Measurements from ENCODE around the gene PLCB1. TPM values are rescaled to one million over a fixed set of nuclear protein-coding genes. Genes with fewer than 3 reads are reported as not detected.

The PLCB1 gene
- total RNA-seq, 1 experiment from 2014 or later = 11.3 TPM

DNA sequence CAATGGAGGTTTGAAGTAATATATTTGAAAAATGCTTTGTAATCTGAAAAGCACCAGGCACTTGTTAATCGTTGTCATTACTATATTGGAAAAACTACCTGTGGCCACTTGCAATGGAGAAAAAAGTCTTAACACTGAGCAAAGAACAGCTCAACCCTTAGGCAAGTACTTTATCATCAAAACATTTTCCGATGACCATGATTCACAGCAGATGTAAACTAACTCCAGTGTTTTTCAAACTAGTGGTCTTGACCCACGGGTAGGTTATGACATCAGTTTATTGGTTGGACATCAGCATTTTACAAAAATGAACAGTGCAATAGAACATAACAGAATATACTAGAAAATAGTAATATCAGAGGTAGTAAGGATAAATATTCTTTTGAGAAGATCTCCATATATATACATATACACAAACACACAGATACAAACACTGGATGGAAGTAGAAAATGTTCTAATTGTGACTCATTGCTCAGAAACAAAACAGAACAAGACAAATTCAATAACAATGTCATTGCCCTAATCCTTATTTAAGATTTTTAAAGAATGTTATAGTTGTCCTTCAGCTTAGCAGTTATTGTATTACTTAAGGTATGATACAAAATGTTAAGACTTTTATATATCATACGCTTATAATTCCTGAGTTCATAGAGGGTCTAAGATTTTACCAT lies 123.0 kb downstream of the PLCB1 start:
- no peak for TF ChIP-seq ESRRA (CRISPR knock-in tag; IDR thresholded peaks at IDR 0.05; ENCODE audit: borderline replicate concordance)
- no peak for TF ChIP-seq SMAD4 (CRISPR knock-in tag; IDR thresholded peaks at IDR 0.05)
- TF ChIP-seq, protein P1, sequence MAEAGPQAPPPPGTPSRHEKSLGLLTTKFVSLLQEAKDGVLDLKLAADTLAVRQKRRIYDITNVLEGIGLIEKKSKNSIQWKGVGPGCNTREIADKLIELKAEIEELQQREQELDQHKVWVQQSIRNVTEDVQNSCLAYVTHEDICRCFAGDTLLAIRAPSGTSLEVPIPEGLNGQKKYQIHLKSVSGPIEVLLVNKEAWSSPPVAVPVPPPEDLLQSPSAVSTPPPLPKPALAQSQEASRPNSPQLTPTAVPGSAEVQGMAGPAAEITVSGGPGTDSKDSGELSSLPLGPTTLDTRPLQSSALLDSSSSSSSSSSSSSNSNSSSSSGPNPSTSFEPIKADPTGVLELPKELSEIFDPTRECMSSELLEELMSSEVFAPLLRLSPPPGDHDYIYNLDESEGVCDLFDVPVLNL (CRISPR knock-in tag; IDR thresholded peaks at IDR 0.05; ENCODE audit: borderline replicate concordance, low read depth) = no peak
- TF ChIP-seq, protein P2, sequence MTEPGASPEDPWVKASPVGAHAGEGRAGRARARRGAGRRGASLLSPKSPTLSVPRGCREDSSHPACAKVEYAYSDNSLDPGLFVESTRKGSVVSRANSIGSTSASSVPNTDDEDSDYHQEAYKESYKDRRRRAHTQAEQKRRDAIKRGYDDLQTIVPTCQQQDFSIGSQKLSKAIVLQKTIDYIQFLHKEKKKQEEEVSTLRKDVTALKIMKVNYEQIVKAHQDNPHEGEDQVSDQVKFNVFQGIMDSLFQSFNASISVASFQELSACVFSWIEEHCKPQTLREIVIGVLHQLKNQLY (CRISPR knock-in tag; IDR thresholded peaks at IDR 0.05) = no peak
- no peak for TF ChIP-seq ZNF138 (CRISPR knock-in tag; conservative IDR thresholded peaks at IDR 0.05)
- TF ChIP-seq EMX1 (CRISPR knock-in tag; IDR thresholded peaks at IDR 0.05) = no peak
- TF ChIP-seq, protein P3, sequence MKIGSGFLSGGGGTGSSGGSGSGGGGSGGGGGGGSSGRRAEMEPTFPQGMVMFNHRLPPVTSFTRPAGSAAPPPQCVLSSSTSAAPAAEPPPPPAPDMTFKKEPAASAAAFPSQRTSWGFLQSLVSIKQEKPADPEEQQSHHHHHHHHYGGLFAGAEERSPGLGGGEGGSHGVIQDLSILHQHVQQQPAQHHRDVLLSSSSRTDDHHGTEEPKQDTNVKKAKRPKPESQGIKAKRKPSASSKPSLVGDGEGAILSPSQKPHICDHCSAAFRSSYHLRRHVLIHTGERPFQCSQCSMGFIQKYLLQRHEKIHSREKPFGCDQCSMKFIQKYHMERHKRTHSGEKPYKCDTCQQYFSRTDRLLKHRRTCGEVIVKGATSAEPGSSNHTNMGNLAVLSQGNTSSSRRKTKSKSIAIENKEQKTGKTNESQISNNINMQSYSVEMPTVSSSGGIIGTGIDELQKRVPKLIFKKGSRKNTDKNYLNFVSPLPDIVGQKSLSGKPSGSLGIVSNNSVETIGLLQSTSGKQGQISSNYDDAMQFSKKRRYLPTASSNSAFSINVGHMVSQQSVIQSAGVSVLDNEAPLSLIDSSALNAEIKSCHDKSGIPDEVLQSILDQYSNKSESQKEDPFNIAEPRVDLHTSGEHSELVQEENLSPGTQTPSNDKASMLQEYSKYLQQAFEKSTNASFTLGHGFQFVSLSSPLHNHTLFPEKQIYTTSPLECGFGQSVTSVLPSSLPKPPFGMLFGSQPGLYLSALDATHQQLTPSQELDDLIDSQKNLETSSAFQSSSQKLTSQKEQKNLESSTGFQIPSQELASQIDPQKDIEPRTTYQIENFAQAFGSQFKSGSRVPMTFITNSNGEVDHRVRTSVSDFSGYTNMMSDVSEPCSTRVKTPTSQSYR (CRISPR knock-in tag; IDR thresholded peaks at IDR 0.05) = no peak
- no peak for TF ChIP-seq PRRX2 (CRISPR knock-in tag; IDR thresholded peaks at IDR 0.05)
- TF ChIP-seq, protein P4, sequence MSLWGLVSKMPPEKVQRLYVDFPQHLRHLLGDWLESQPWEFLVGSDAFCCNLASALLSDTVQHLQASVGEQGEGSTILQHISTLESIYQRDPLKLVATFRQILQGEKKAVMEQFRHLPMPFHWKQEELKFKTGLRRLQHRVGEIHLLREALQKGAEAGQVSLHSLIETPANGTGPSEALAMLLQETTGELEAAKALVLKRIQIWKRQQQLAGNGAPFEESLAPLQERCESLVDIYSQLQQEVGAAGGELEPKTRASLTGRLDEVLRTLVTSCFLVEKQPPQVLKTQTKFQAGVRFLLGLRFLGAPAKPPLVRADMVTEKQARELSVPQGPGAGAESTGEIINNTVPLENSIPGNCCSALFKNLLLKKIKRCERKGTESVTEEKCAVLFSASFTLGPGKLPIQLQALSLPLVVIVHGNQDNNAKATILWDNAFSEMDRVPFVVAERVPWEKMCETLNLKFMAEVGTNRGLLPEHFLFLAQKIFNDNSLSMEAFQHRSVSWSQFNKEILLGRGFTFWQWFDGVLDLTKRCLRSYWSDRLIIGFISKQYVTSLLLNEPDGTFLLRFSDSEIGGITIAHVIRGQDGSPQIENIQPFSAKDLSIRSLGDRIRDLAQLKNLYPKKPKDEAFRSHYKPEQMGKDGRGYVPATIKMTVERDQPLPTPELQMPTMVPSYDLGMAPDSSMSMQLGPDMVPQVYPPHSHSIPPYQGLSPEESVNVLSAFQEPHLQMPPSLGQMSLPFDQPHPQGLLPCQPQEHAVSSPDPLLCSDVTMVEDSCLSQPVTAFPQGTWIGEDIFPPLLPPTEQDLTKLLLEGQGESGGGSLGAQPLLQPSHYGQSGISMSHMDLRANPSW (CRISPR knock-in tag; conservative IDR thresholded peaks at IDR 0.05; ENCODE audit: low read depth) = no peak
- TF ChIP-seq, protein P5, sequence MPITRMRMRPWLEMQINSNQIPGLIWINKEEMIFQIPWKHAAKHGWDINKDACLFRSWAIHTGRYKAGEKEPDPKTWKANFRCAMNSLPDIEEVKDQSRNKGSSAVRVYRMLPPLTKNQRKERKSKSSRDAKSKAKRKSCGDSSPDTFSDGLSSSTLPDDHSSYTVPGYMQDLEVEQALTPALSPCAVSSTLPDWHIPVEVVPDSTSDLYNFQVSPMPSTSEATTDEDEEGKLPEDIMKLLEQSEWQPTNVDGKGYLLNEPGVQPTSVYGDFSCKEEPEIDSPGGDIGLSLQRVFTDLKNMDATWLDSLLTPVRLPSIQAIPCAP (CRISPR knock-in tag; IDR thresholded peaks at IDR 0.05) = no peak
- TF ChIP-seq SMAD3 (CRISPR knock-in tag; IDR thresholded peaks at IDR 0.05; ENCODE audit: borderline replicate concordance) = no peak
- no peak overlapping the region for H3K4me3 Mint-ChIP-seq
- ATAC-seq (no peak), DNase-seq (ENCODE audit: low spot score) (no peak)
- ChIA-PET CTCF (no interaction called here), POLR2A (no interaction called here)
- H3K27me3 Mint-ChIP-seq (ENCODE audit: low read depth) = no peaks in the 10 kb centered on the region
- H3K27ac Mint-ChIP-seq = no peak overlapping the region
- no peaks in the 10 kb centered on the region for H3K9me3 Mint-ChIP-seq
- H3K4me1 Mint-ChIP-seq = no peaks in the 10 kb centered on the region
- no peaks in the 10 kb centered on the region for H3K36me3 Mint-ChIP-seq

DNA sequence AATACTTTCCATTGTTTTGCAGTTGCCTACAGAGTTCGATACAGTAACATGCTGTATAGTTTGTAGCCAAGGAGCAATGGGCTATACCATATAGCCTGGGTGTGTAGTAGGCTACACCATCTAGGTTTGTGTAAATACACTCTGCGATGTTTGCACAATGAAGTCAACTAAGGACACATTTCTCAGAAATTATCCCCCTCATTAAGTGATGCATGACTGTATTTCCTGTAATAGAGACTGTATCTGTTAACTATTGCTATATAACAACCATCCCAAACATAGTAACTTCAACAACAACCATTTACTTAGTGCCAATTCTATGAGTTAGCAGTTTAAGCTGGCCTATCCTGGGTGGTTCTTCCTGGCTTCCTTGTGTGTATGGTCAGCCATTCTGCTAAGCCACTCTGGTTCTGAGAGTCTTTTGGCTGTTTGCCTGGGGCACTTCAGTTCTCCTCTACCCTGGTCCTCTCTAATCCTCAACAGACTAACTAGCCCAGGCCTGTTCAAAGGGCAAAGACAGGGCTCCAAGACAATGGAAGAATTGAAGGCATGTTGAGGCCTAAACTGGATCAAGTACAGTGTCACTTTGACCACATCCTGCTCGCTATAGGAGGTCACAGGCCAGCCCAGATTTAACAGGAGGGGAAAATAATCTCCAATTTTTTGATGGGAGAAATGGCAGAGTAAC lies 124.0 kb downstream of the PLCB1 start:
- H3K36me3 Mint-ChIP-seq = no peaks in the 10 kb centered on the region
- no peak for DNase-seq (ENCODE audit: low spot score)
- no peak overlapping the region for H3K27ac Mint-ChIP-seq
- ChIA-PET CTCF (no interaction called here), POLR2A (no interaction called here)
- H3K9me3 Mint-ChIP-seq = no peaks in the 10 kb centered on the region
- no peak; the same call in 1 of the 2 replicates for ATAC-seq
- no peak overlapping the region for H3K4me3 Mint-ChIP-seq
- no peaks in the 10 kb centered on the region for H3K27me3 Mint-ChIP-seq (ENCODE audit: low read depth)
- TF ChIP-seq, protein P6, sequence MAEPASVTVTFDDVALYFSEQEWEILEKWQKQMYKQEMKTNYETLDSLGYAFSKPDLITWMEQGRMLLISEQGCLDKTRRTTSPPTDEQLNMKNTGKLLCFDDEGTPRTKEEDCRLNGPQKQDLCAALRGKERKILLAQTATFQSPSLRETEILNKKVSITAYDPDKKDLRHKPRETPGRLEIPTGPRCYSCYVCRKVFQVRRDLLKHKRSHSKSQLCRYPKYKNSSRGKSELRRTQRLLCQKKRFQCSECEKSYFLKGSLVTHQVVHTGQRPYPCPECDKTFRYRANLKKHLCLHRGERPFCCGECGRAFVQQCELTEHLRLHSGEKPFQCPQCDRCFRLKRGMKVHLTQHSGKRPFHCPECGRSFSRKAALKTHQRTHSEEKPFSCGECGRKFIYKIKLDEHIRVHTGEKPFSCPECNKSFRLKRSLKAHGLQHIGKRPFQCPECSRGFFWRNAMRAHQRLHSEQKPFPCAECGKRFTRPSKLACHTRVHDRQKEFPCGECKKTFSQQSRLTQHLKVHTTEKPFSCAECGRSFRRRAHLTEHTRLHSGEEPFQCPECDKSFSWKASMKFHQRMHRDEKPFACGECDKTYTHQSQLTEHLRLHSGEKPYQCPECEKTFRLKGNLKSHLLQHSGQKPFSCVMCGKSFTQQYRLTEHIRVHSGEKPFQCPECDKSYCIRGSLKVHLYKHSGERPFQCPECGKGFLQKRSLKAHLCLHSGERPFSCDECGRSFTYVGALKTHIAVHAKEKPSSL (CRISPR knock-in tag; conservative IDR thresholded peaks at IDR 0.05) = no peak
- TF ChIP-seq FOXJ3 (CRISPR knock-in tag; IDR thresholded peaks at IDR 0.05; ENCODE audit: borderline replicate concordance) (no peak), ESRRA (CRISPR knock-in tag; IDR thresholded peaks at IDR 0.05; ENCODE audit: borderline replicate concordance) (no peak), GTF2I (CRISPR knock-in tag; conservative IDR thresholded peaks at IDR 0.05) (no peak), OVOL2 (CRISPR knock-in tag; IDR thresholded peaks at IDR 0.05; ENCODE audit: borderline replicate concordance) (no peak), ATF1 (CRISPR knock-in tag; IDR thresholded peaks at IDR 0.05) (no peak), ZNF423 (CRISPR knock-in tag; IDR thresholded peaks at IDR 0.05) (no peak), ZNF219 (CRISPR knock-in tag; IDR thresholded peaks at IDR 0.05; ENCODE audit: borderline replicate concordance) (no peak), ETV6 (CRISPR knock-in tag; IDR thresholded peaks at IDR 0.05) (no peak)
- TF ChIP-seq, protein P2 (CRISPR knock-in tag; IDR thresholded peaks at IDR 0.05) = no peak
- TF ChIP-seq, protein P7, sequence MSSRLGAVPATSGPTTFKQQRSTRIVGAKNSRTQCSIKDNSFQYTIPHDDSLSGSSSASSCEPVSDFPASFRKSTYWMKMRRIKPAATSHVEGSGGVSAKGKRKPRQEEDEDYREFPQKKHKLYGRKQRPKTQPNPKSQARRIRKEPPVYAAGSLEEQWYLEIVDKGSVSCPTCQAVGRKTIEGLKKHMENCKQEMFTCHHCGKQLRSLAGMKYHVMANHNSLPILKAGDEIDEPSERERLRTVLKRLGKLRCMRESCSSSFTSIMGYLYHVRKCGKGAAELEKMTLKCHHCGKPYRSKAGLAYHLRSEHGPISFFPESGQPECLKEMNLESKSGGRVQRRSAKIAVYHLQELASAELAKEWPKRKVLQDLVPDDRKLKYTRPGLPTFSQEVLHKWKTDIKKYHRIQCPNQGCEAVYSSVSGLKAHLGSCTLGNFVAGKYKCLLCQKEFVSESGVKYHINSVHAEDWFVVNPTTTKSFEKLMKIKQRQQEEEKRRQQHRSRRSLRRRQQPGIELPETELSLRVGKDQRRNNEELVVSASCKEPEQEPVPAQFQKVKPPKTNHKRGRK (CRISPR knock-in tag; IDR thresholded peaks at IDR 0.05; ENCODE audit: borderline replicate concordance) = no peak
- peaks cover 4% of the 10 kb centered on the region; the same call in 1 of the 2 replicates for H3K4me1 Mint-ChIP-seq

Measured in WTC11 (cell line).